A673 (cell line): Measurements from ENCODE around the gene TSPEAR. TPM values are rescaled to one million over a fixed set of nuclear protein-coding genes. Genes with fewer than 3 reads are reported as not detected.

Experiments
- BruUV-seq: library from RNA; stranded (reverse); fragments of 400-500 nt; replicated peaks from 2 replicates; lab custom pipeline; 2021; lab: Mats Ljungman, UMichigan
- CTCF ChIA-PET: fragments of 300-600 bp; sonication (Branson Sonifier 250); formaldehyde crosslinking; loops from one replicate; lab custom pipeline; 2022; ENCODE audit warnings: antibody characterized with exemption; lab: Charles Lee
- POLR2A ChIA-PET: fragments of 300-600 bp; sonication (Branson Sonifier 250); formaldehyde crosslinking; loops from one replicate; lab custom pipeline; 2022; ENCODE audit warnings: antibody characterized with exemption; ENCODE audit not compliant: low non-redundant PET; lab: Charles Lee
- DNase-seq: peaks from one replicate; pipeline ENCODE4 v3.0.0-alpha.2; 2015; ENCODE audit warnings: low spot score
- H3K27ac ChIP-seq: fragments of 200-600 bp; sonication (generic); 2 replicates; pipeline ENCODE4 v1.5.1; 2016; ENCODE audit warnings: mixed run types, low read depth, mild to moderate bottlenecking, mixed read lengths, antibody characterized with exemption, low read length; ENCODE audit not compliant: poor library complexity, severe bottlenecking
- H3K27me3 ChIP-seq: fragments of 200-600 bp; sonication (generic); replicated peaks from 2 replicates; pipeline ENCODE4 v1.6.1; 2017; ENCODE audit warnings: mixed run types, low read depth, mild to moderate bottlenecking, mixed read lengths, antibody characterized with exemption, low read length; ENCODE audit not compliant: insufficient read depth, poor library complexity
- H3K36me3 ChIP-seq: fragments of 200-600 bp; sonication (generic); 2 replicates; pipeline ENCODE4 v1.6.1; 2016; ENCODE audit warnings: mixed run types, mild to moderate bottlenecking, mixed read lengths, antibody characterized with exemption, low read length; ENCODE audit not compliant: insufficient read depth, poor library complexity, severe bottlenecking
- H3K4me1 ChIP-seq: fragments of 200-600 bp; sonication (generic); 2 replicates; pipeline ENCODE4 v1.6.1; 2017; ENCODE audit warnings: mixed run types, mild to moderate bottlenecking, mixed read lengths, antibody characterized with exemption, low read length; ENCODE audit not compliant: insufficient read depth, poor library complexity, severe bottlenecking
- H3K4me3 ChIP-seq: fragments of 200-600 bp; sonication (generic); 2 replicates; pipeline ENCODE4 v1.5.1; 2016; ENCODE audit warnings: low read depth, mixed run types, mild to moderate bottlenecking, mixed read lengths, low read length; ENCODE audit not compliant: poor library complexity, severe bottlenecking
- H3K9me3 ChIP-seq: fragments of 200-600 bp; sonication (generic); 2 replicates; pipeline ENCODE4 v1.6.1; 2016; ENCODE audit warnings: mixed run types, low read depth, mild to moderate bottlenecking, mixed read lengths, antibody characterized with exemption, low read length; ENCODE audit not compliant: poor library complexity, severe bottlenecking
- EZH2 ChIP-seq: fragments of 200-600 bp; sonication (generic); IDR thresholded peaks from 2 replicates; pipeline ENCODE4 v1.6.1; 2017; ENCODE audit warnings: borderline replicate concordance, low read depth, mild to moderate bottlenecking, mixed read lengths, antibody characterized with exemption, low read length; ENCODE audit not compliant: poor library complexity, severe bottlenecking
- intact Hi-C: fragments of 100-400 bp; cut with micrococcal nuclease; formaldehyde crosslinking; loops from one replicate; pipeline ENCODE4 v1.10.0; 2022; ENCODE audit not compliant: unreplicated experiment
- total RNA-seq: library from RNA; stranded (reverse); gene quantifications from 2 replicates; pipeline ENCODE4 v1.2.3, GENCODE V29; 2021
- TF ChIP-seq, protein P1 (sequence below): fragments of 300-800, 200-600 bp; sonication (generic); conservative IDR thresholded peaks from 2 replicates; pipeline ENCODE4 v1.5.1; 2017; ENCODE audit warnings: low read depth, mild to moderate bottlenecking, antibody characterized with exemption, low read length, moderate library complexity, mixed read lengths

TSPEAR gene
- total RNA-seq, 1 experiment from 2014 or later, result 8.3 TPM

DNA sequence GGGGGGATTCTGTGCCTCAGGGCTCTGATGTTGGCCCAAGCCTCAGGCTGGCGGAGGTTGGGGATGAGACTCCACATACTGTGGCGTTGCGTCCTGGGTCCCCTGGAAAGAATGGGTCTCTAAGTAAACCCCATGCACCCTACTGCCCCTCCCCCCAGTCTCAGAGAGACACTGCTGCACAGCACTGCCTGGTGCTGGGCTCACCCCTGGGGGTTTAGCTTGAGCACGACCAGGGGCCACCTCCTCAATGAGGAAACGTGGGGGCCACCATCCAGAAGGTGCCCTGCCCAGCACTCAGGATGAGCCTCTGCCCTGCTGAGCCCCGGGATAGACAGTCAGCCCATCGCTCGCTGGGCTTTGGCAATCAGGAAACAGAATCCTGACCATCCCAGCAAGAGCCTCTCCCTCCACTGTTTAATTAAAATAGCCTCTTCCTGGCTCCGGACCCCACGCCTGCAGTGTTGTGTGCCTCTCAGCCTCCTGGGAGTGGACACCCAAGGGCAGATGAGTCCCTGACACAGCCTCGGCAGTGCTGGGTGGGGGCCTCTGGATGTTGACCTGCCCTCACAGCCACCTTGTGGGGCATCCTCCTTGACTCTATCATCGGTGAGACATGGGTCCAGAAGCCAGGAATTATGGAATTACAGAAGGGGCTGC is 141.4 kb downstream of the TSPEAR start:
- intact Hi-C loops, result no loop called here
- Histone ChIP-seq H3K27me3 (no peaks in the 10 kb centered on the region), H3K4me3 (no peak overlapping the region), H3K4me1 (no peaks in the 10 kb centered on the region), H3K27ac (no peak overlapping the region), H3K9me3 (no peaks in the 10 kb centered on the region), H3K36me3 (no peaks in the 10 kb centered on the region)
- TF ChIP-seq, protein P1, sequence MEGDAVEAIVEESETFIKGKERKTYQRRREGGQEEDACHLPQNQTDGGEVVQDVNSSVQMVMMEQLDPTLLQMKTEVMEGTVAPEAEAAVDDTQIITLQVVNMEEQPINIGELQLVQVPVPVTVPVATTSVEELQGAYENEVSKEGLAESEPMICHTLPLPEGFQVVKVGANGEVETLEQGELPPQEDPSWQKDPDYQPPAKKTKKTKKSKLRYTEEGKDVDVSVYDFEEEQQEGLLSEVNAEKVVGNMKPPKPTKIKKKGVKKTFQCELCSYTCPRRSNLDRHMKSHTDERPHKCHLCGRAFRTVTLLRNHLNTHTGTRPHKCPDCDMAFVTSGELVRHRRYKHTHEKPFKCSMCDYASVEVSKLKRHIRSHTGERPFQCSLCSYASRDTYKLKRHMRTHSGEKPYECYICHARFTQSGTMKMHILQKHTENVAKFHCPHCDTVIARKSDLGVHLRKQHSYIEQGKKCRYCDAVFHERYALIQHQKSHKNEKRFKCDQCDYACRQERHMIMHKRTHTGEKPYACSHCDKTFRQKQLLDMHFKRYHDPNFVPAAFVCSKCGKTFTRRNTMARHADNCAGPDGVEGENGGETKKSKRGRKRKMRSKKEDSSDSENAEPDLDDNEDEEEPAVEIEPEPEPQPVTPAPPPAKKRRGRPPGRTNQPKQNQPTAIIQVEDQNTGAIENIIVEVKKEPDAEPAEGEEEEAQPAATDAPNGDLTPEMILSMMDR, result no peak
- TF ChIP-seq EZH2, result no peak
- BruUV-seq, result no TSS peak
- ChIA-PET CTCF (no interaction called here), POLR2A (no interaction called here)
- no peak for DNase-seq

DNA sequence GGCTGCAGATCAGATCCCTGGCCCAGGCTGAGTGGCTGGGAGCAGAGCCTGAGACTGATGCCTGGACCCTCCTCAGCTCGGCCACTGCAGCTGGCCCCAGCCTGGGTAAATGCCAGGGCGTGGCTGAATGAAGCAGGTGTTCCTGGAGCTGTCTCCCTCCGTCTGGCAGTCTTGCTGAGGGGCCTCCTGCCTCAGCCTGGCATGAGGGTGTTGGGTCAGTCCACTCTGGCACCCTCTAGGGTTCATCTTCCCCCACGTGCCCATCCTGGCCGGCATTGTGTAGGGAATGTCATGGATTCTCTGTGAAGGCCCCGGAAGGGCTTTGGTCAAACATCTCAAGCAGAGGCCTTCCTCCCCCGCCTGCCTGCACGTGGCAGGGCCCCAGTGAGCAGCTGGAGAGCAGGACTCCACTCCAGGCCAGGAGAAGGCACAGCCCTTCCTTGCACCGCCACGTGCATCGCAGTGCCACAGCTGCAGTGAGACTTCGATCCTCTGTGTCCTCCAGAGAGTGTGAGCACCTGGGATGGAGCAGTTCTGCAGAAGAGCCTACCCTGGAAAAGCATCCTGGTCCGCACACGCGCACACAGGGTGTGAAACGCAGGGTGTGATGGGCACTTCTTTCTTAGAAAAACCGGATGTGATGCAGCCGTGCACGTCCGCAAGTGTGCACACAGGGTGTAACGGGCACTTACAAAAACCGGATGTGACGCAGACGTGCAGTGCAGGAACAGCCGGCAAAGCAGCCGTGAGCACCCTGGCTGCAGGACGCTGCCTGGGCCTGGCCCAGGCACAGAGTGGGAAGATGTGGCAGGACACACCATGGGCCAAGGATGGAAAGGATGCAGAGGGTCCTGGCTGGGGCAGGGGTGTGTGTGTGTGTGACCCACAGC is 142.5 kb downstream of the TSPEAR start:
- CTCF ChIA-PET, result interaction anchor here (0.5 kb wide), 1 partner anchor 323 kb away, joined by 3 read pairs; no protein-coding TSS in a partner anchor
- TF ChIP-seq, protein P1, result no peak
- TF ChIP-seq EZH2, result no peak

DNA sequence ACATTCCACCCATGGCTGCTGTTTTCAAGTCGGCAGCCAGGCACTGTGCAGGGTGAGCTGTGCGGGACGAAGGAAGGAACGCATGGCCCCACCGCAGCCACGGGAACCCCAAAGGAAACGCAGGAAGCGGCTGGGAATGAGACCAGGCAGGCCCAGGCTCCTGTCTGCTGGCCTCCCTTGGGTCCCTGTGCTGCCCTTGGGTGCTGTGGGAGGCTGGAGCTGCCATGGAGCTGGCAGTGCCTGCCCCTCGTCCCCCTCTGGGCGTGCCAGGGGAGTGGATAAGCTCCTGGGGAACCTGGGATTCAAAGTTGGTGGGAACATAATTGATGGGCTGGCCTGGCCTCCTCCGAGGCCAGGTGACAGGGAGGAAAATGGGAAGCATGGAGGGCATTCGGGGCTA is 143.1 kb downstream of the TSPEAR start:
- H3K4me1 ChIP-seq, result no peaks in the 10 kb centered on the region
- H3K9me3 ChIP-seq, result no peaks in the 10 kb centered on the region
- H3K4me3 ChIP-seq, result no peak overlapping the region
- POLR2A ChIA-PET, result no interaction called here
- intact Hi-C loops, result no loop called here
- no peaks in the 10 kb centered on the region for H3K27me3 ChIP-seq
- H3K36me3 ChIP-seq, result no peaks in the 10 kb centered on the region
- DNase-seq, result no peak
- CTCF ChIA-PET, result interaction anchor here (0.5 kb wide), 1 partner anchor 324 kb away, joined by 3 read pairs; no protein-coding TSS in a partner anchor
- H3K27ac ChIP-seq, result no peak overlapping the region
- no TSS peak for BruUV-seq
- no peak for TF ChIP-seq EZH2
- TF ChIP-seq, protein P1, result no peak

More for the DNA sequence above, 142.5 kb downstream of the TSPEAR start:
- H3K4me3 ChIP-seq, result no peak overlapping the region
- intact Hi-C loops, result no loop called here
- no peak overlapping the region for H3K27ac ChIP-seq
- DNase-seq, result no peak
- POLR2A ChIA-PET, result no interaction called here
- BruUV-seq, result no TSS peak
- H3K27me3 ChIP-seq, result no peaks in the 10 kb centered on the region
- no peaks in the 10 kb centered on the region for H3K9me3 ChIP-seq
- no peaks in the 10 kb centered on the region for H3K4me1 ChIP-seq
- H3K36me3 ChIP-seq, result no peaks in the 10 kb centered on the region
